ENCODE results near the gene VPS37B.

- TF ChIP-seq CTCF (IDR thresholded peaks at IDR 0.05; ENCODE audit: low read length) (no peak), EZH2 (IDR thresholded peaks at IDR 0.05; ENCODE audit: borderline replicate concordance, low read length) (no peak)
Observed at GRCh38 chr12:122909442-122910288, 13.7 kb upstream of the VPS37B start.
